ENCODE results near the gene TMEM116. TPM values are rescaled to one million over a fixed set of nuclear protein-coding genes. Genes with fewer than 3 reads are reported as not detected.
"Not testable (repeated sequence)": the region's sequence is repeated elsewhere in the genome, so short reads cannot be mapped to it uniquely, and the experiment has no call there.

The TMEM116 gene
- total RNA-seq, 2 donors from 2014 or later = 22.4 to 28.4 TPM

DNA sequence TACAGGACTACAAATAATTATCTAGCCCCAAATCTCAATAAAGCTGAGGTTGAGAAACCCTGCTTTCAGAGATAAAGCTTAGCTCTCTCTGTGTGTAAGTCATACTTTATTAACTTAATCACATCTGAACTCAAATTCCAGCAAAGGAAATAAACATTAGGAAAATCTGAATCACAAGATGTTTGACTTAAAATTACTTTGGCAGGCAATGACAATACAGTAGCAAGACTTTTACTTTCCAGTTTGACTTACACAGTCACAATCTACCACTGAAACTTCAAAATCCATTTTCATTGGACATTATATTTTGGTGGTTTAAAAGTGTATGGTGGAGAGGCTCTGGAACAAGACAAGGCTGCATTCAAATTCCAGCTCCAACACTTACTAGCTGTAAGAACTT, 11.4 kb downstream of the TMEM116 start:
- no peak for DNase-seq
- Mint-ChIP-seq H3K4me3 (peak overlapping the region; percentile 96), H3K36me3 (ENCODE audit: low read depth) (peaks cover 2% of the 10 kb centered on the region), H3K27me3 (no peaks in the 10 kb centered on the region), H3K4me1 (peaks cover 46% of the 10 kb centered on the region), H3K27ac (peak overlapping the region; percentile 99)
- no peak for ATAC-seq
- H3K9me3 ChIP-seq (ENCODE audit: control insufficient read depth, low read length, poor library complexity, severe bottlenecking) = no peaks in the 10 kb centered on the region

GRCh38 chr12:112000820-112001219, 12.1 kb downstream of the TMEM116 start:
- H3K9me3 ChIP-seq (ENCODE audit: control insufficient read depth, low read length, poor library complexity, severe bottlenecking) = no peaks in the 10 kb centered on the region
- Mint-ChIP-seq H3K4me1 (peaks cover 43% of the 10 kb centered on the region), H3K27me3 (no peaks in the 10 kb centered on the region), H3K36me3 (ENCODE audit: low read depth) (peaks cover 2% of the 10 kb centered on the region), H3K27ac (peak overlapping the region; percentile 99), H3K4me3 (peak overlapping the region; percentile 96)
- DNase-seq (no peak), ATAC-seq (peak; percentile 50)

DNA sequence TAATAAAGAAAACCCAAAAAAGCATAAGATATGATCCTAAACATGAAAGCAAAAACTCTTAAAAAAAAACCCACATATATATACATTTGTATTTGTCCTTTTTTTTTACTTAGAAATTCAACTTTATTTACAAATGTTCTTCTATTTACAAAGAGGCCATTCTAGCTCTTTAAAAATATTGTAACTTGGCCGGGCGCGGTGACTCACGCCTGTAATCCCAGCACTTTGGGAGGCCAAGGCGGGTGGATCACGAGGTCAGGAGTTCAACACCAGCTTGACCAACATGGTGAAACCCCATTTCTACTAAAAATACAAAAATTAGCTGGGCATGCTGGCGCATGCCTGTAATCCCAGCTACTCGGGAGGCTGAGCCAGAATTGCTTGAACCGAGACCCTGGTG, 13.8 kb downstream of the TMEM116 start:
- not testable (repeated sequence) for H3K9me3 ChIP-seq (ENCODE audit: control insufficient read depth, low read length, poor library complexity, severe bottlenecking); ATAC-seq; DNase-seq; H3K27me3 Mint-ChIP-seq; H3K36me3 Mint-ChIP-seq (ENCODE audit: low read depth)
- H3K4me3 Mint-ChIP-seq = peak overlapping the region; percentile 80
- peaks cover 48% of the 10 kb centered on the region for H3K4me1 Mint-ChIP-seq
- H3K27ac Mint-ChIP-seq = peak overlapping the region; percentile 94

DNA sequence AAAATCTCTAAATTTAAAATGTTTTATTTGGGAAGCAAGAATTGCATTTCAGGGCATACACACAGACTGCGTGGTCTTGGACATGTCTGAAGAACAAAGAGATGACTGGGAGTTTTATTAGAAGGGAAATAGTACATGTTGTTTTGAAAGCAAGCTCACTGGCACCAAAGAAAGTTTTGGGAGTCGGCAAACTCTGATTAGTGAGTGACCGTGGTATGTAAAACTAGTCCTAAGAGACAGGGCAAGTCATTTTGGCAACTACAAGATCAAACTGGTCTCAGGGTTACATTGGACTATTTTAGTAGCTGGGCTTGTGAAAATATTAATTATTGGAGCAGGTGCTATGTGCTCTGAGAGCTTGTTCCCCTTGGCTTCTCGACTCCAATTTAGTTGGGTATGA, 14.9 kb downstream of the TMEM116 start:
- peaks cover 2% of the 10 kb centered on the region for H3K36me3 Mint-ChIP-seq (ENCODE audit: low read depth)
- no peak for DNase-seq
- H3K4me3 Mint-ChIP-seq = peak overlapping the region; percentile 80
- H3K9me3 ChIP-seq (ENCODE audit: control insufficient read depth, low read length, poor library complexity, severe bottlenecking) = no peaks in the 10 kb centered on the region
- ATAC-seq = no peak
- peak overlapping the region; percentile 94 for H3K27ac Mint-ChIP-seq
- H3K27me3 Mint-ChIP-seq = no peaks in the 10 kb centered on the region
- peaks cover 53% of the 10 kb centered on the region for H3K4me1 Mint-ChIP-seq

GRCh38 chr12:111997300-111997699, 15.7 kb downstream of the TMEM116 start:
- peaks cover 2% of the 10 kb centered on the region for H3K36me3 Mint-ChIP-seq (ENCODE audit: low read depth)
- H3K4me3 Mint-ChIP-seq = peak overlapping the region; percentile 45
- ATAC-seq (no peak), DNase-seq (no peak)
- H3K27ac Mint-ChIP-seq = peak overlapping the region; percentile 94
- H3K4me1 Mint-ChIP-seq = peaks cover 51% of the 10 kb centered on the region
- H3K9me3 ChIP-seq (ENCODE audit: control insufficient read depth, low read length, poor library complexity, severe bottlenecking) = no peaks in the 10 kb centered on the region
- no peaks in the 10 kb centered on the region for H3K27me3 Mint-ChIP-seq

GRCh38 chr12:111995782-111996480, 17.0 kb downstream of the TMEM116 start:
- no peak for ATAC-seq
- no peak overlapping the region for H3K4me3 Mint-ChIP-seq
- H3K27ac Mint-ChIP-seq = peak overlapping the region; percentile 94

DNA sequence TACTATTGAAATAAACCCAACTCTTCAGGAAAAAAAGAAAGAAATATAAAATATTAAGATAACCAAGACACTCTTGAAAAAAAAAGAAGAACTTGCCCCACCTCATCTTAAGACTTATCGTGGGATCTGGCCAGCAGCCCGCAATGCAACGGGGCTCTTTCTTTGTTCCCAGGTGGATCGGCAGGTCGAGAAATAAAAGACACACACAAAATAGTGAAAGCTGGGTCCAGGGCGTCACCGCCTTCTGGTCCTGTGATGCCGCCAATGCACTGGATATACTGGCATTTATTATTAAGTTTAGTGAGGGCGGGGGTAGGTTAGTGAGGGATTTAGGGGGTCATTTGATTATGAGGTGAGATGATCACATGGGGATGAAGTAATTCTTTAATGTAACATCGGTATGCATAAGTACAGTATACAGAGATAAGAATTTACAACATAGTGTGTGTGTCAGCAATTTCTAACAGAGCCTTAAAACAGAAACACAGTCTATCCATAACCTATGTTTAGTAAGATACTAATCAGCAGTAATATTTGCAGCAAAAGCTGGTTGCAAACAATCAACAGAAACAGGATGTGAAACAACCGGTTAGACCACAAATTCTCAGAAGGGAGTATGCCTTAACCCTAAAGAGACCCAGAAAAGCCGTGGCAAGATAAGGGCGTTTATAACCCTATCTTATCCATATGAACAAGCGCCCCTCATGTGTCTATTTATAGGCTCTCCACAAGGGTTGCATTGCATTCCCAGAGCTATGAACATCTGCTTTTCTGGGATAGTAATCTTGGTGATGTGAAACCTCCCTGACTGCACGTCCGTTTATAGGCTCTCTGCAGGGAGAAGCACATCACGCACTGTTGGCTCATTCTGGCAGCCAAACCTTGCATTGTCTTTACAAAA, 18.5 kb downstream of the TMEM116 start:
- peak; percentile 23 for ATAC-seq
- not testable (repeated sequence) for H3K36me3 Mint-ChIP-seq (ENCODE audit: low read depth); H3K27me3 Mint-ChIP-seq; DNase-seq; H3K9me3 ChIP-seq (ENCODE audit: control insufficient read depth, low read length, poor library complexity, severe bottlenecking)
- H3K4me1 Mint-ChIP-seq = peaks cover 51% of the 10 kb centered on the region
- H3K4me3 Mint-ChIP-seq = peak overlapping the region; percentile 94
- H3K27ac Mint-ChIP-seq = peak overlapping the region; percentile 94

More at GRCh38 chr12:111995782-111996480, 17.0 kb downstream of the TMEM116 start:
- Mint-ChIP-seq H3K27me3 (no peaks in the 10 kb centered on the region), H3K4me1 (peaks cover 57% of the 10 kb centered on the region), H3K36me3 (ENCODE audit: low read depth) (peaks cover 2% of the 10 kb centered on the region)
- no peak for DNase-seq
- H3K9me3 ChIP-seq (ENCODE audit: control insufficient read depth, low read length, poor library complexity, severe bottlenecking) = no peaks in the 10 kb centered on the region

GRCh38 chr12:111993292-111994150, 19.4 kb downstream of the TMEM116 start:
- H3K4me1 Mint-ChIP-seq = peaks cover 49% of the 10 kb centered on the region
- H3K4me3 Mint-ChIP-seq = peak overlapping the region; percentile 94
- peak; percentile 83 for ATAC-seq
- H3K9me3 ChIP-seq (ENCODE audit: control insufficient read depth, low read length, poor library complexity, severe bottlenecking) = no peaks in the 10 kb centered on the region
- peaks cover 3% of the 10 kb centered on the region for H3K36me3 Mint-ChIP-seq (ENCODE audit: low read depth)
- no peaks in the 10 kb centered on the region for H3K27me3 Mint-ChIP-seq
- peak overlapping the region; percentile 94 for H3K27ac Mint-ChIP-seq
- no peak for DNase-seq

DNA sequence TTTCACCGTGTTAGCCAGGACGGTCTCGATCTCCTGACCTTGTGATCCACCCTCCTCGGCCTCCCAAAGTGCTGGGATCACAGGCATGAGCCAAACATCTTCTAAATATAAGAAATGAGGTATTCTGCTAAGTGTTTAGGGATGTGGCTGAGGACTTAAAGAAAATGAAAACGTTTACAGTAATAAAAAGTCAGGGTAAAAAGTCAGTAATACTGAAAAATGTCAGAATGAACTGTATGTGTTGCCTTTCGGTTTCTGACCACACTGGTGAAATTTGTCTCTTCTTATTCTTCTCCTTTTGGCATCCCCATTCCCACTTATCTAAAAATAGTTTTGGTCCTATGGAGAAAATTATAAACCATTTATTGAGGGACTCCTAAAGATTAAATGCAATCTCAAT, 20.5 kb downstream of the TMEM116 start:
- Mint-ChIP-seq H3K4me1 (peaks cover 46% of the 10 kb centered on the region), H3K27ac (peak overlapping the region; percentile 94), H3K27me3 (no peaks in the 10 kb centered on the region), H3K4me3 (peak overlapping the region; percentile 7), H3K36me3 (ENCODE audit: low read depth) (peaks cover 5% of the 10 kb centered on the region)
- ATAC-seq = no peak
- H3K9me3 ChIP-seq (ENCODE audit: control insufficient read depth, low read length, poor library complexity, severe bottlenecking) = no peaks in the 10 kb centered on the region
- DNase-seq = no peak

- Mint-ChIP-seq H3K4me3 (peak overlapping the region; percentile 7), H3K36me3 (ENCODE audit: low read depth) (peaks cover 5% of the 10 kb centered on the region), H3K4me1 (peaks cover 43% of the 10 kb centered on the region), H3K27me3 (no peaks in the 10 kb centered on the region), H3K27ac (peak overlapping the region; percentile 94)
- ATAC-seq (no peak), DNase-seq (no peak)
- H3K9me3 ChIP-seq (ENCODE audit: control insufficient read depth, low read length, poor library complexity, severe bottlenecking) = no peaks in the 10 kb centered on the region
Measured at GRCh38 chr12:111991946-111992345, 21.0 kb downstream of the TMEM116 start.

- no peak for ATAC-seq
- H3K9me3 ChIP-seq (ENCODE audit: control insufficient read depth, low read length, poor library complexity, severe bottlenecking) = no peaks in the 10 kb centered on the region
- no peak for DNase-seq
- peaks cover 5% of the 10 kb centered on the region for H3K36me3 Mint-ChIP-seq (ENCODE audit: low read depth)
- peaks cover 41% of the 10 kb centered on the region for H3K4me1 Mint-ChIP-seq
- no peaks in the 10 kb centered on the region for H3K27me3 Mint-ChIP-seq
- H3K4me3 Mint-ChIP-seq = peak overlapping the region; percentile 7
- H3K27ac Mint-ChIP-seq = peak overlapping the region; percentile 94
Measured at GRCh38 chr12:111991535-111991934, 21.4 kb downstream of the TMEM116 start.

DNA sequence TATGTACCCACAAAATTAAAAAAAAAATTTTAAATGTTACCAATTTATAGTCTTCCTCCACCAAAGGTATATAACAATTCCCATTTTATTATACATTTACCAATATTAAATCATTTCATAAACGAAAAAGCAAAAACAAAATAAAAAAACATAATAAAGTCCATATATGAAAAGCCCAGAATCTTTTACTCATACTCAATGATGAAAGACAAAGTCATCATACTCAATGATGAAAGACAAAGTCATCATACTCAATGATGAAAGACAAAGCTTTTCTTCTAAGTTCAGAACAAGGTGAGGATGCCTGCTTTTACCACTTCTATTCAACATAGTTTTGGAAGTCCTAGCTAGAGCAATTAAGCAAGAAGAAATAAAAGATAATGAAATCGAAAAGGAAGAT, 28.1 kb downstream of the TMEM116 start:
- Mint-ChIP-seq H3K4me1 (peaks cover 15% of the 10 kb centered on the region), H3K4me3 (no peak overlapping the region), H3K27ac (no peak overlapping the region), H3K27me3 (no peaks in the 10 kb centered on the region), H3K36me3 (ENCODE audit: low read depth) (peaks cover 8% of the 10 kb centered on the region)
- DNase-seq (no peak), ATAC-seq (no peak)
- no peaks in the 10 kb centered on the region for H3K9me3 ChIP-seq (ENCODE audit: control insufficient read depth, low read length, poor library complexity, severe bottlenecking)

GRCh38 chr12:111981987-111982386, 31.0 kb downstream of the TMEM116 start:
- H3K27ac Mint-ChIP-seq = no peak overlapping the region
- DNase-seq = no peak
- peaks cover 3% of the 10 kb centered on the region for H3K36me3 Mint-ChIP-seq (ENCODE audit: low read depth)
- ATAC-seq = no peak
- H3K9me3 ChIP-seq (ENCODE audit: control insufficient read depth, low read length, poor library complexity, severe bottlenecking) = no peaks in the 10 kb centered on the region
- H3K4me1 Mint-ChIP-seq = peaks cover 20% of the 10 kb centered on the region
- H3K4me3 Mint-ChIP-seq = no peak overlapping the region
- H3K27me3 Mint-ChIP-seq = no peaks in the 10 kb centered on the region

Data from T-helper 17 cell (primary cell).